A549 (cell line): ENCODE results near the gene ENTPD8. TPM values are rescaled to one million over a fixed set of nuclear protein-coding genes. Genes with fewer than 3 reads are reported as not detected.
A peak's percentile ranks its signal among the peaks of the same experiment; 100 is the strongest.

Source experiments
- ATAC-seq, 2 experiments: fragments of 200-7000 bp in 1 of 2; fragments of >200 bp in 1 of 2; cut with Nextera tagmentation in 1 of 2; cut with Tn5 transposase in 1 of 2; 3 replicates each; pipeline versions ENCODE4 v1.8.0 to v1.9.1; 2018 to 2020; ENCODE audit warnings: mild to moderate bottlenecking in 1 of 2, moderate library complexity in 1 of 2
- CTCF ChIA-PET: fragments of 300-600 bp; sonication (Branson Sonifier 250); formaldehyde crosslinking; extraction: SDS; loops from one replicate; lab custom pipeline; 2021; ENCODE audit warnings: antibody characterized with exemption, inconsistent platforms; lab: Yijun Ruan, JAX
- POLR2A ChIA-PET: fragments of 350-600 bp; formaldehyde crosslinking; extraction: SDS; loops from one replicate; lab custom pipeline; 2021; ENCODE audit warnings: antibody characterized with exemption, inconsistent platforms; lab: Yijun Ruan, JAX
- DNase-seq, 2 experiments: peaks; one replicate each; pipeline versions ENCODE4 v3.0.0 to v3.0.0-alpha.2; 2011 to 2016; ENCODE audit warnings: low read depth in 1 of 2, low spot score in 1 of 2
- FAIRE-seq: peaks from 2 replicates; lab custom pipeline; 2011; peaks lifted over from hg19 to GRCh38; lab: Jason Lieb, UNC
- H3K27ac ChIP-seq, 2 experiments: fragments of >200 bp; sonication (Bioruptor Twin); formaldehyde crosslinking; 3 replicates each; pipeline ENCODE4 v1.5.1; 2016 to 2017
- H3K4me1 ChIP-seq: fragments of >200 bp; sonication (Bioruptor Twin); formaldehyde crosslinking; 3 replicates; pipeline ENCODE4 v1.6.1; 2016
- H3K4me2 ChIP-seq: fragments of >200 bp; sonication (Bioruptor Twin); formaldehyde crosslinking; 3 replicates; pipeline ENCODE4 v1.6.1; 2016
- H3K4me3 ChIP-seq: fragments of >200 bp; sonication (Bioruptor Twin); formaldehyde crosslinking; 3 replicates; pipeline ENCODE4 v1.5.1; 2016
- H3K9me3 ChIP-seq: fragments of >200 bp; sonication (Bioruptor Twin); formaldehyde crosslinking; 3 replicates; pipeline ENCODE4 v1.6.1; 2016
- EHMT2 ChIP-seq: fragments of 200-600 bp; sonication (generic); IDR thresholded peaks from 2 replicates; pipeline ENCODE4 v1.6.1; 2016; ENCODE audit warnings: antibody characterized with exemption, low read depth, mild to moderate bottlenecking, moderate library complexity
- EP300 ChIP-seq, 2 experiments: fragments of >200 bp; sonication (Bioruptor Twin); formaldehyde crosslinking; IDR thresholded peaks; 2 replicates in 1 of 2; 3 replicates in 1 of 2; pipeline ENCODE4 v1.6.1; 2016 to 2017
- GATA3 ChIP-seq: IDR thresholded peaks from 2 replicates; pipeline ENCODE4 v1.6.1; 2012; ENCODE audit warnings: borderline replicate concordance
- HDAC2 ChIP-seq: fragments of 200-600 bp; sonication (generic); IDR thresholded peaks from 2 replicates; pipeline ENCODE4 v1.6.1; 2016
- HOXB5 ChIP-seq: fragments of 250-450 bp; sonication (Bioruptor Pico); IDR thresholded peaks from 2 replicates; pipeline ENCODE4 v1.5.0; 2020; ENCODE audit warnings: mild to moderate bottlenecking, moderate library complexity
- JUNB ChIP-seq: fragments of >200 bp; sonication (Bioruptor Twin); formaldehyde crosslinking; IDR thresholded peaks from 2 replicates; pipeline ENCODE4 v1.6.1; 2016
- NR3C1 ChIP-seq: fragments of >200 bp; sonication (Bioruptor Twin); formaldehyde crosslinking; IDR thresholded peaks from 3 replicates; pipeline ENCODE4 v1.6.1; 2017
- RARB ChIP-seq: fragments of 250-450 bp; sonication (Bioruptor Pico); IDR thresholded peaks from 2 replicates; pipeline ENCODE4 v1.8.0; 2021; ENCODE audit warnings: mild to moderate bottlenecking, moderate library complexity
- TP53 ChIP-seq: fragments of 250-450 bp; sonication (Bioruptor Pico); IDR thresholded peaks from 2 replicates; pipeline ENCODE4 v1.5.0; 2021; ENCODE audit warnings: mild to moderate bottlenecking, moderate library complexity
- ZFP36 ChIP-seq: fragments of 450-650 bp; IDR thresholded peaks from 2 replicates; pipeline ENCODE4 v1.6.1; 2014; ENCODE audit warnings: borderline replicate concordance; ENCODE audit not compliant: partially characterized antibody
- ZNF302 ChIP-seq: fragments of 250-450 bp; sonication (Bioruptor Pico); IDR thresholded peaks from 2 replicates; pipeline ENCODE4 v1.9.0; 2021; ENCODE audit warnings: inconsistent platforms, mild to moderate bottlenecking, moderate library complexity
- WGBS: methylation state at CpG from one replicate; pipeline ENCODE4 v1.1.6; 2017; ENCODE audit errors: missing lambda C conversion rate; 5-methylcytosine and 5-hydroxymethylcytosine counted together
- polyA plus RNA-seq, 4 experiments: library from polyadenylated mRNA; depleted of rRNA in 3 of 4; stranded (reverse); fragments of >200 nt; fragmentation: RNase III in 1 of 4; extraction: RNeasy Plus Mini Kit Qiagen cat#74134 plus additional on column Dnase treatment in 1 of 4; gene quantifications; 2 replicates in 3 of 4; 3 replicates in 1 of 4; pipeline ENCODE4 v1.2.3, GENCODE V29; 2011 to 2017
- TF ChIP-seq, protein P1 (sequence below): fragments of >200 bp; sonication (Bioruptor Twin); formaldehyde crosslinking; IDR thresholded peaks from 2 replicates; pipeline ENCODE4 v1.6.1; 2016
- TF ChIP-seq, protein P2 (sequence below): IDR thresholded peaks from 2 replicates; pipeline ENCODE4 v1.6.1; 2012
- TF ChIP-seq, protein P3 (sequence below): fragments of 200-600 bp; sonication (generic); IDR thresholded peaks from 2 replicates; pipeline ENCODE4 v1.6.1; 2016; ENCODE audit warnings: antibody characterized with exemption, mild to moderate bottlenecking, moderate library complexity
- TF ChIP-seq, protein P4 (sequence below): fragments of >200 bp; sonication (Bioruptor Twin); formaldehyde crosslinking; IDR thresholded peaks from 3 replicates; pipeline ENCODE4 v1.6.1; 2016
- TF ChIP-seq, protein P5 (sequence below): fragments of >200 bp; sonication (Bioruptor Twin); formaldehyde crosslinking; IDR thresholded peaks from 3 replicates; pipeline ENCODE4 v1.5.1; 2016

Gene ENTPD8
- polyA plus RNA-seq, 2 of the 4 experiments (the other 2 are of a cell fraction), result 0.18 to 0.36 TPM

DNA sequence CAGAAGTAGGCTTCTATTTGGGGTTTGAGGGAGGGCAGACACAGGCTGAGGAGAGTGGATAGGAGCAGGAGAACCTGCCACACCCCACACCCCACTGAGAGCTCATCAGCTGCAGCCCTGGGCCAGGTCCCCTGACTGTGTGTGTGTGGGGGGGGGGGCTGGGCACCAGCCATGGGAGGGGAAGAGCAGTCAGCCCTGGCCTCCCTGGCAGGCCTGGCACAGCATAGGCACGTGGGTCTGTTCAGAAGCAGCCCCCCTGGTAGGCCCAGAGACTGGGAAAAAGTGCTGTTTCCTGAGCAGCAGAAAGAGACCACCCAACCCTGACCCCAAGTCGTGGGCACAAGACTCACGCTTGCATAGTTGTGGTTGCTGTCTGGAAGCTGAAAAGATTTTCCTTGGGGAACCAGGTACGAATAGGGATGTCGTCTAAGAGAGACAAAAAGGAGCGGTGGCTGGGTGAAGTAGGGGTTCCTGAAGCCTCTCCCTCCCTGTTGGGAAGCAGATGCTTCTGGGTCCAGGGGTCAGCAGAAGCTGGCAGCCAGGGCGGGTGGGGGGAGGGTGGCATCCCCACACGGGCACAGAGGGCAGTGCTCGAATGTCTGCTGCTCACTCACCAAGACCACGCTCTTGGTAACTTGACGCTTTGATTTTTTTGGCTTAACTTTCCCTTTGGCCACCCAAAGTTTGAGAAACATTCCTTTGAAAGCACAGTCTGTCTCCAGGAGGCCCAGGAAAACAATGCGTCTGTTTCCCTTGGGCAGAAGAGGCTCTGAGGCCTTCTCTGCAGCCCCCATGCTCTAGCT, 15.1 kb upstream of the ENTPD8 start:
- H3K9me3 ChIP-seq, result no peaks in the 10 kb centered on the region
- DNase-seq (no peak), ATAC-seq (no peak)
- CTCF ChIA-PET, result interaction anchor here (1.0 to 5.8 kb wide), 5 partner anchors 12 to 154 kb away, joined by 4 to 35 read pairs (median 13); partner anchors contain the start of genes EXD3, NOXA1 and NRARP
- H3K4me2 ChIP-seq, result no peak overlapping the region
- H3K27ac ChIP-seq, result no peak overlapping the region
- TF ChIP-seq HOXB5 (no peak), EP300 (IDR thresholded peaks at IDR 0.05) (no peak), NR3C1 (no peak), JUNB (no peak), RARB (CRISPR knock-in tag) (no peak), HDAC2 (no peak), ZFP36 (no peak), TP53 (CRISPR knock-in tag) (no peak), GATA3 (no peak), EHMT2 (no peak)
- TF ChIP-seq, protein P1, sequence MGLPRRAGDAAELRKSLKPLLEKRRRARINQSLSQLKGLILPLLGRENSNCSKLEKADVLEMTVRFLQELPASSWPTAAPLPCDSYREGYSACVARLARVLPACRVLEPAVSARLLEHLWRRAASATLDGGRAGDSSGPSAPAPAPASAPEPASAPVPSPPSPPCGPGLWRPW, result no peak
- TF ChIP-seq, protein P2, sequence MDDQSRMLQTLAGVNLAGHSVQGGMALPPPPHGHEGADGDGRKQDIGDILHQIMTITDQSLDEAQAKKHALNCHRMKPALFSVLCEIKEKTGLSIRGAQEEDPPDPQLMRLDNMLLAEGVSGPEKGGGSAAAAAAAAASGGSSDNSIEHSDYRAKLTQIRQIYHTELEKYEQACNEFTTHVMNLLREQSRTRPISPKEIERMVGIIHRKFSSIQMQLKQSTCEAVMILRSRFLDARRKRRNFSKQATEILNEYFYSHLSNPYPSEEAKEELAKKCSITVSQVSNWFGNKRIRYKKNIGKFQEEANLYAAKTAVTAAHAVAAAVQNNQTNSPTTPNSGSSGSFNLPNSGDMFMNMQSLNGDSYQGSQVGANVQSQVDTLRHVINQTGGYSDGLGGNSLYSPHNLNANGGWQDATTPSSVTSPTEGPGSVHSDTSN, result no peak
- TF ChIP-seq, protein P3, sequence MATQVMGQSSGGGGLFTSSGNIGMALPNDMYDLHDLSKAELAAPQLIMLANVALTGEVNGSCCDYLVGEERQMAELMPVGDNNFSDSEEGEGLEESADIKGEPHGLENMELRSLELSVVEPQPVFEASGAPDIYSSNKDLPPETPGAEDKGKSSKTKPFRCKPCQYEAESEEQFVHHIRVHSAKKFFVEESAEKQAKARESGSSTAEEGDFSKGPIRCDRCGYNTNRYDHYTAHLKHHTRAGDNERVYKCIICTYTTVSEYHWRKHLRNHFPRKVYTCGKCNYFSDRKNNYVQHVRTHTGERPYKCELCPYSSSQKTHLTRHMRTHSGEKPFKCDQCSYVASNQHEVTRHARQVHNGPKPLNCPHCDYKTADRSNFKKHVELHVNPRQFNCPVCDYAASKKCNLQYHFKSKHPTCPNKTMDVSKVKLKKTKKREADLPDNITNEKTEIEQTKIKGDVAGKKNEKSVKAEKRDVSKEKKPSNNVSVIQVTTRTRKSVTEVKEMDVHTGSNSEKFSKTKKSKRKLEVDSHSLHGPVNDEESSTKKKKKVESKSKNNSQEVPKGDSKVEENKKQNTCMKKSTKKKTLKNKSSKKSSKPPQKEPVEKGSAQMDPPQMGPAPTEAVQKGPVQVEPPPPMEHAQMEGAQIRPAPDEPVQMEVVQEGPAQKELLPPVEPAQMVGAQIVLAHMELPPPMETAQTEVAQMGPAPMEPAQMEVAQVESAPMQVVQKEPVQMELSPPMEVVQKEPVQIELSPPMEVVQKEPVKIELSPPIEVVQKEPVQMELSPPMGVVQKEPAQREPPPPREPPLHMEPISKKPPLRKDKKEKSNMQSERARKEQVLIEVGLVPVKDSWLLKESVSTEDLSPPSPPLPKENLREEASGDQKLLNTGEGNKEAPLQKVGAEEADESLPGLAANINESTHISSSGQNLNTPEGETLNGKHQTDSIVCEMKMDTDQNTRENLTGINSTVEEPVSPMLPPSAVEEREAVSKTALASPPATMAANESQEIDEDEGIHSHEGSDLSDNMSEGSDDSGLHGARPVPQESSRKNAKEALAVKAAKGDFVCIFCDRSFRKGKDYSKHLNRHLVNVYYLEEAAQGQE, result no peak
- TF ChIP-seq, protein P4, sequence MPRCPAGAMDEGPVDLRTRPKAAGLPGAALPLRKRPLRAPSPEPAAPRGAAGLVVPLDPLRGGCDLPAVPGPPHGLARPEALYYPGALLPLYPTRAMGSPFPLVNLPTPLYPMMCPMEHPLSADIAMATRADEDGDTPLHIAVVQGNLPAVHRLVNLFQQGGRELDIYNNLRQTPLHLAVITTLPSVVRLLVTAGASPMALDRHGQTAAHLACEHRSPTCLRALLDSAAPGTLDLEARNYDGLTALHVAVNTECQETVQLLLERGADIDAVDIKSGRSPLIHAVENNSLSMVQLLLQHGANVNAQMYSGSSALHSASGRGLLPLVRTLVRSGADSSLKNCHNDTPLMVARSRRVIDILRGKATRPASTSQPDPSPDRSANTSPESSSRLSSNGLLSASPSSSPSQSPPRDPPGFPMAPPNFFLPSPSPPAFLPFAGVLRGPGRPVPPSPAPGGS, result no peak
- TF ChIP-seq, protein P5, sequence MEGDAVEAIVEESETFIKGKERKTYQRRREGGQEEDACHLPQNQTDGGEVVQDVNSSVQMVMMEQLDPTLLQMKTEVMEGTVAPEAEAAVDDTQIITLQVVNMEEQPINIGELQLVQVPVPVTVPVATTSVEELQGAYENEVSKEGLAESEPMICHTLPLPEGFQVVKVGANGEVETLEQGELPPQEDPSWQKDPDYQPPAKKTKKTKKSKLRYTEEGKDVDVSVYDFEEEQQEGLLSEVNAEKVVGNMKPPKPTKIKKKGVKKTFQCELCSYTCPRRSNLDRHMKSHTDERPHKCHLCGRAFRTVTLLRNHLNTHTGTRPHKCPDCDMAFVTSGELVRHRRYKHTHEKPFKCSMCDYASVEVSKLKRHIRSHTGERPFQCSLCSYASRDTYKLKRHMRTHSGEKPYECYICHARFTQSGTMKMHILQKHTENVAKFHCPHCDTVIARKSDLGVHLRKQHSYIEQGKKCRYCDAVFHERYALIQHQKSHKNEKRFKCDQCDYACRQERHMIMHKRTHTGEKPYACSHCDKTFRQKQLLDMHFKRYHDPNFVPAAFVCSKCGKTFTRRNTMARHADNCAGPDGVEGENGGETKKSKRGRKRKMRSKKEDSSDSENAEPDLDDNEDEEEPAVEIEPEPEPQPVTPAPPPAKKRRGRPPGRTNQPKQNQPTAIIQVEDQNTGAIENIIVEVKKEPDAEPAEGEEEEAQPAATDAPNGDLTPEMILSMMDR, result no peak
- TF ChIP-seq, all 56 proteins: peak for 0
- 84% methylated on average over 10 of the region's 12 CpGs for WGBS
- POLR2A ChIA-PET, result no interaction called here
- H3K4me3 ChIP-seq, result no peak overlapping the region
- FAIRE-seq, result no peak
- peaks cover 38% of the 10 kb centered on the region for H3K4me1 ChIP-seq

DNA sequence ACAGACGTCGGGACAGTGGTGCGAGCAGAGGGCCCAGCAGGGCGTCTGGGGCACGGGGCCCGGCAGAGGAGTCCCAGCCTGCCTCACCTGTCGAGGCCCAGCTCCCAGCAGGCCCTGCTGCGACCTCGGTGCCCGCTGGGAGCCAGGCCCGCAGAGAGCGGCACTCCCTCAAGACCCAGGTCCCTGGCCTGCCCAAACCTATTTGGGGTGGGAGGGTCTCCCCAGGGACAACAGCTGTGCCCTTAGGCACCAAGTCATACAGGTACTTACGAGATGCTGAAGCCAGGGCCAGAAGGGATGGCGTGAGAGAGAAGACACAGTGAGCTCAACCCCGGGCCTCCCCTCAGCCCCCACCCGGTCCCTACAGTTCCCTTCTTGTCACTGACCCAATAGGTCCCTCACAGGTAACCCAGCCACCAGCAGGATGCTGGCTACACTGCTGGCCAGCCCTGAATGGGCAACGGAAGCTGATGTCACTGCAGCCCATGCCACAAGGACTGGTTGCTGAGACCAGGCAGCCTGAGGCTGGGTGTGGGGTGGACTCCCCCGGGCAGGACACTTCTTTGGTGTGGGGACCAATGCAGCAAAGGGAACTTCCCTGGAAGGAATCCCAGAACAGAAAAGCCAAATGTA, 14.3 kb upstream of the ENTPD8 start:
- FAIRE-seq (no peak), ATAC-seq (no peak), DNase-seq (no peak)
- CTCF ChIA-PET, result interaction anchor here (1.0 to 5.8 kb wide), 4 partner anchors 11 to 153 kb away, joined by 3 to 35 read pairs (median 9); partner anchors contain the start of genes EXD3, NOXA1 and NRARP
- POLR2A ChIA-PET, result no interaction called here
- H3K4me3 ChIP-seq, result no peak overlapping the region
- H3K27ac ChIP-seq, result peak overlapping the region in 1 of 2 experiments; percentile 46; a peak in 2 of 6 replicates
- H3K4me1 ChIP-seq, result peaks cover 38% of the 10 kb centered on the region
- 97% methylated on average over 6 of the region's 18 CpGs for WGBS
- TF ChIP-seq ZNF302 (no peak), NR3C1 (no peak)
- no peak overlapping the region for H3K4me2 ChIP-seq
- no peaks in the 10 kb centered on the region for H3K9me3 ChIP-seq
